Stimulated activated CD8-positive, alpha-beta memory T cell treated with anti-CD3 and anti-CD28 coated beads, Interleukin-2, amount 100 ng/mL, for 48 hours (primary cell): ENCODE results near the gene OGA.
"Not testable (repeated sequence)": the region's sequence is repeated elsewhere in the genome, so short reads cannot be mapped to it uniquely, and the experiment has no call there.

Source experiments
- DNase-seq, 2 donors: peaks; one replicate each; pipeline ENCODE4 v3.0.0-alpha.2; 2020; ENCODE audit warnings: low read depth in 2 of 2

Gene OGA

GRCh38 chr10:101803511-101803910 lies 14.7 kb downstream of the OGA start:
- no peak for DNase-seq

GRCh38 chr10:101797403-101798059 lies 20.7 kb downstream of the OGA start:
- no peak for DNase-seq

GRCh38 chr10:101793526-101793925 lies 24.7 kb downstream of the OGA start:
- no peak for DNase-seq

- no peak for DNase-seq
Measured at GRCh38 chr10:101789686-101790085, 28.6 kb downstream of the OGA start.

GRCh38 chr10:101789231-101789630 lies 29.0 kb downstream of the OGA start:
- DNase-seq, result not testable (repeated sequence)

- DNase-seq, result no peak
Measured at GRCh38 chr10:101785801-101786200, 32.4 kb downstream of the OGA start.

- DNase-seq, result no peak
Measured at GRCh38 chr10:101784558-101784957, 33.7 kb downstream of the OGA start.

GRCh38 chr10:101783736-101784118 lies 34.5 kb downstream of the OGA start:
- DNase-seq, result no peak

- DNase-seq, result peak; percentile 80 to 82
Measured at GRCh38 chr10:101782811-101783735, 35.2 kb downstream of the OGA start, which contains the start of gene NPM3. TSS of gene NPM3 (minus strand) at chr10:101783446. CDS start at chr10:101783390, 56 bp downstream.

GRCh38 chr10:101781984-101782810 lies 36.0 kb downstream of the OGA start:
- no peak for DNase-seq

- DNase-seq, result no peak
Measured at GRCh38 chr10:101781655-101781983, 36.6 kb downstream of the OGA start.

GRCh38 chr10:101780818-101781654 lies 37.2 kb downstream of the OGA start:
- peak; percentile 58 to 68 for DNase-seq

GRCh38 chr10:101780187-101780817 lies 37.9 kb downstream of the OGA start:
- DNase-seq, result no peak

GRCh38 chr10:101779544-101780186 lies 38.6 kb downstream of the OGA start:
- DNase-seq, result peak; percentile 82 to 87

GRCh38 chr10:101778781-101779543 lies 39.3 kb downstream of the OGA start:
- no peak for DNase-seq

- DNase-seq, result no peak
Measured at GRCh38 chr10:101778151-101778780, 40.0 kb downstream of the OGA start.

GRCh38 chr10:101777619-101778145 lies 40.6 kb downstream of the OGA start:
- no peak for DNase-seq

GRCh38 chr10:101776161-101776817 lies 42.0 kb downstream of the OGA start:
- no peak for DNase-seq
